Panc1 (cell line): ENCODE data around the gene BTBD2. TPM values are rescaled to one million over a fixed set of nuclear protein-coding genes. Genes with fewer than 3 reads are reported as not detected.

ENCODE experiments used
- ATAC-seq: fragments of 200-7000 bp; cut with Tn5 transposase; 2 replicates; pipeline ENCODE4 v1.9.1; 2020; ENCODE audit warnings: mild to moderate bottlenecking, moderate library complexity
- BruUV-seq: library from RNA; stranded (reverse); fragments of 400-500 nt; replicated peaks from 2 replicates; lab custom pipeline; 2021; lab: Mats Ljungman, UMichigan
- CTCF ChIA-PET: fragments of 300-600 bp; sonication (Branson Sonifier 250); formaldehyde crosslinking; loops from one replicate; lab custom pipeline; 2022; ENCODE audit warnings: antibody characterized with exemption; lab: Charles Lee
- POLR2A ChIA-PET: fragments of 300-600 bp; sonication (Branson Sonifier 250); formaldehyde crosslinking; loops from one replicate; lab custom pipeline; 2022; ENCODE audit warnings: antibody characterized with exemption; lab: Charles Lee
- DNase-seq: peaks from one replicate; pipeline ENCODE4 v3.0.0-alpha.2; 2010; ENCODE audit warnings: low read depth, low spot score
- H3K27ac ChIP-seq: 2 replicates; pipeline ENCODE4 v1.5.1; 2011; ENCODE audit warnings: mild to moderate bottlenecking, low read length, inconsistent platforms
- H3K27me3 ChIP-seq: fragments of 200-500 bp; sonication (Bioruptor generic); 2 replicates; pipeline ENCODE4 v1.6.0; 2014; ENCODE audit warnings: low read length, inconsistent platforms; ENCODE audit not compliant: control insufficient read depth, insufficient read depth
- H3K36me3 ChIP-seq: fragments of 200-500 bp; sonication (Bioruptor generic); 2 replicates; pipeline ENCODE4 v1.5.1; 2014; ENCODE audit warnings: inconsistent platforms, mild to moderate bottlenecking, low read length, moderate library complexity; ENCODE audit not compliant: control insufficient read depth, insufficient read depth
- H3K4me1 ChIP-seq: 2 replicates; pipeline ENCODE4 v1.5.1; 2011; ENCODE audit warnings: inconsistent platforms, mild to moderate bottlenecking, low read length, moderate library complexity; ENCODE audit not compliant: control insufficient read depth, insufficient read depth
- H3K4me3 ChIP-seq, 2 experiments: 2 replicates each; pipeline ENCODE4 v1.5.1; 2011 to 2012; ENCODE audit warnings: low read depth in 2 of 2, low read length in 2 of 2, mild to moderate bottlenecking in 2 of 2, inconsistent platforms in 1 of 2, moderate library complexity in 1 of 2
- H3K9me3 ChIP-seq: fragments of 200-500 bp; sonication (Bioruptor generic); 2 replicates; pipeline ENCODE4 v1.5.1; 2014; ENCODE audit warnings: low read depth, mild to moderate bottlenecking, inconsistent platforms, low read length, moderate library complexity; ENCODE audit not compliant: control insufficient read depth, insufficient read depth
- POLR2AphosphoS5 ChIP-seq: IDR thresholded peaks from 2 replicates; pipeline ENCODE4 v1.6.1; 2012; ENCODE audit warnings: mild to moderate bottlenecking, low read depth, low read length, moderate library complexity
- SIN3A ChIP-seq: IDR thresholded peaks from 2 replicates; pipeline ENCODE4 v1.6.1; 2012; ENCODE audit warnings: low read depth, mild to moderate bottlenecking, low read length, moderate library complexity, borderline replicate concordance; ENCODE audit not compliant: insufficient read depth
- TCF7L2 ChIP-seq: IDR thresholded peaks from 2 replicates; pipeline ENCODE4 v1.6.1; 2011; ENCODE audit warnings: mild to moderate bottlenecking, low read depth, low read length, inconsistent platforms
- in situ Hi-C: cut with HindIII; loops from 2 replicates; pipeline ENCODE4 v1.10.0; 2016; ENCODE audit warnings: low sequenced_read_pairs, low pct_unique_long_range_greater_than_20kb
- intact Hi-C: fragments of 100-400 bp; cut with micrococcal nuclease; formaldehyde crosslinking; loops from one replicate; pipeline ENCODE4 v1.10.0; 2022; ENCODE audit not compliant: unreplicated experiment
- total RNA-seq: library from RNA; stranded (reverse); gene quantifications from one replicate; pipeline ENCODE4 v1.2.1, GENCODE V29; 2021; ENCODE audit not compliant: unreplicated experiment
- TF ChIP-seq, protein P1 (sequence below), 2 experiments: IDR thresholded peaks; 2 replicates each; pipeline ENCODE4 v1.6.1; 2011 to 2012; ENCODE audit warnings: low read depth in 2 of 2, control low read depth in 1 of 2, low read length in 1 of 2, mild to moderate bottlenecking in 1 of 2, moderate library complexity in 1 of 2; ENCODE audit not compliant: insufficient read depth in 1 of 2
- TF ChIP-seq, protein P2 (sequence below): fragments of 450-650 bp; IDR thresholded peaks from 2 replicates; pipeline ENCODE4 v1.5.1; 2017; ENCODE audit warnings: mild to moderate bottlenecking

Gene BTBD2
- total RNA-seq, 1 experiment from 2014 or later: 59.6 TPM

DNA sequence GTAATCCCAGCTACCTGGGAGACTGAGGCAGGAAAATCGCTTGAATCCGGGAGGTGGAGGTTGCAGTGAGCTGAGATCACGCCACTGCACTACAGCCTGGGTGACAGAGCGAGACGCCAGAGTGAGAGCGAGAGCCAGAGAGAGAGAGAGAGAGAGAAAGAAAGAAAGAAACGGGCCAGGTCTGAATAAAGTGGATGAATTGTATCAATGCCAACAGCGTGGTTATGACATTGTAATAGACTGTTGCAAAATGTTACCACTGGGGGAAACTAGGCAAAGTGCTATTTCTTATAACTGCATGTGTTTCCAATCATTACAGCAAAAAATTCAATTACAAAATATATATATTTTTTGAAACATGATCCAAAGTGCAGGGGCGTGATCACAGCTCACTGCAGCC lies 11.8 kb upstream of the BTBD2 start:
- Histone ChIP-seq H3K4me1 (peaks cover 7% of the 10 kb centered on the region), H3K4me3 (no peak overlapping the region), H3K27me3 (no peaks in the 10 kb centered on the region), H3K36me3 (no peaks in the 10 kb centered on the region), H3K9me3 (no peaks in the 10 kb centered on the region), H3K27ac (no peak overlapping the region)
- in situ Hi-C loops (no loop called here), intact Hi-C loops (no loop called here)
- DNase-seq: no peak
- BruUV-seq: no TSS peak
- ChIA-PET CTCF (no interaction called here), POLR2A (interaction anchor here (0.7 kb wide), 1 partner anchor 31 kb away, joined by 3 read pairs; no protein-coding TSS in a partner anchor)
- TF ChIP-seq POLR2AphosphoS5 (no peak), SIN3A (no peak), TCF7L2 (no peak)
- TF ChIP-seq, protein P1, sequence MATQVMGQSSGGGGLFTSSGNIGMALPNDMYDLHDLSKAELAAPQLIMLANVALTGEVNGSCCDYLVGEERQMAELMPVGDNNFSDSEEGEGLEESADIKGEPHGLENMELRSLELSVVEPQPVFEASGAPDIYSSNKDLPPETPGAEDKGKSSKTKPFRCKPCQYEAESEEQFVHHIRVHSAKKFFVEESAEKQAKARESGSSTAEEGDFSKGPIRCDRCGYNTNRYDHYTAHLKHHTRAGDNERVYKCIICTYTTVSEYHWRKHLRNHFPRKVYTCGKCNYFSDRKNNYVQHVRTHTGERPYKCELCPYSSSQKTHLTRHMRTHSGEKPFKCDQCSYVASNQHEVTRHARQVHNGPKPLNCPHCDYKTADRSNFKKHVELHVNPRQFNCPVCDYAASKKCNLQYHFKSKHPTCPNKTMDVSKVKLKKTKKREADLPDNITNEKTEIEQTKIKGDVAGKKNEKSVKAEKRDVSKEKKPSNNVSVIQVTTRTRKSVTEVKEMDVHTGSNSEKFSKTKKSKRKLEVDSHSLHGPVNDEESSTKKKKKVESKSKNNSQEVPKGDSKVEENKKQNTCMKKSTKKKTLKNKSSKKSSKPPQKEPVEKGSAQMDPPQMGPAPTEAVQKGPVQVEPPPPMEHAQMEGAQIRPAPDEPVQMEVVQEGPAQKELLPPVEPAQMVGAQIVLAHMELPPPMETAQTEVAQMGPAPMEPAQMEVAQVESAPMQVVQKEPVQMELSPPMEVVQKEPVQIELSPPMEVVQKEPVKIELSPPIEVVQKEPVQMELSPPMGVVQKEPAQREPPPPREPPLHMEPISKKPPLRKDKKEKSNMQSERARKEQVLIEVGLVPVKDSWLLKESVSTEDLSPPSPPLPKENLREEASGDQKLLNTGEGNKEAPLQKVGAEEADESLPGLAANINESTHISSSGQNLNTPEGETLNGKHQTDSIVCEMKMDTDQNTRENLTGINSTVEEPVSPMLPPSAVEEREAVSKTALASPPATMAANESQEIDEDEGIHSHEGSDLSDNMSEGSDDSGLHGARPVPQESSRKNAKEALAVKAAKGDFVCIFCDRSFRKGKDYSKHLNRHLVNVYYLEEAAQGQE (IDR thresholded peaks at IDR 0.05; ENCODE audit: insufficient read depth in 1 of 2, low read depth in 2 of 2, low read length in 1 of 2): no peak
- TF ChIP-seq, protein P2, sequence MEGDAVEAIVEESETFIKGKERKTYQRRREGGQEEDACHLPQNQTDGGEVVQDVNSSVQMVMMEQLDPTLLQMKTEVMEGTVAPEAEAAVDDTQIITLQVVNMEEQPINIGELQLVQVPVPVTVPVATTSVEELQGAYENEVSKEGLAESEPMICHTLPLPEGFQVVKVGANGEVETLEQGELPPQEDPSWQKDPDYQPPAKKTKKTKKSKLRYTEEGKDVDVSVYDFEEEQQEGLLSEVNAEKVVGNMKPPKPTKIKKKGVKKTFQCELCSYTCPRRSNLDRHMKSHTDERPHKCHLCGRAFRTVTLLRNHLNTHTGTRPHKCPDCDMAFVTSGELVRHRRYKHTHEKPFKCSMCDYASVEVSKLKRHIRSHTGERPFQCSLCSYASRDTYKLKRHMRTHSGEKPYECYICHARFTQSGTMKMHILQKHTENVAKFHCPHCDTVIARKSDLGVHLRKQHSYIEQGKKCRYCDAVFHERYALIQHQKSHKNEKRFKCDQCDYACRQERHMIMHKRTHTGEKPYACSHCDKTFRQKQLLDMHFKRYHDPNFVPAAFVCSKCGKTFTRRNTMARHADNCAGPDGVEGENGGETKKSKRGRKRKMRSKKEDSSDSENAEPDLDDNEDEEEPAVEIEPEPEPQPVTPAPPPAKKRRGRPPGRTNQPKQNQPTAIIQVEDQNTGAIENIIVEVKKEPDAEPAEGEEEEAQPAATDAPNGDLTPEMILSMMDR: no peak
- no peak for ATAC-seq

DNA sequence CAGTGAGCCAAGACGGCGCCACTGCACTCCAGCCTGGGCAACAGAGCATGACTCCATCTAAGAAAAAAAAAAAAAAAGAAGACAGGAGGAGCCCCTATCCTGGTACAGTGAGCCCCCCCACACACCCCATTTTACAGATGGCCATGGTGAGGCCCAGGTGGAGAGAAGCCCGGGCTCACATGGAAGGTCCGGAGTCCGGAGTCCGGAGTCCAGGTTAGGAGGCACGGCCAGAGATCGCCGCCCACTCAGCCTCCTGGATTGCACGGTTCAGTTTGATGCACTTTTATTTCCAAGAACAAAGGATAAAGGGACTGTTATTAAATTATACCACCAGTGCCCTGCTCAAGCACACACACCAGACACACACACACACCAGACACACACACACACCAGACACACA lies 11.3 kb upstream of the BTBD2 start:
- TF ChIP-seq SIN3A (no peak), TCF7L2 (no peak), POLR2AphosphoS5 (no peak)
- TF ChIP-seq, protein P1 (IDR thresholded peaks at IDR 0.05; ENCODE audit: insufficient read depth in 1 of 2, low read depth in 2 of 2, low read length in 1 of 2): no peak
- TF ChIP-seq, protein P2: no peak
- no peaks in the 10 kb centered on the region for H3K9me3 ChIP-seq
- no peaks in the 10 kb centered on the region for H3K27me3 ChIP-seq
- no peak overlapping the region for H3K4me3 ChIP-seq
- no peaks in the 10 kb centered on the region for H3K36me3 ChIP-seq
- intact Hi-C loops (no loop called here), in situ Hi-C loops (no loop called here)
- ChIA-PET POLR2A (interaction anchor here (0.7 kb wide), 1 partner anchor 31 kb away, joined by 3 read pairs; no protein-coding TSS in a partner anchor), CTCF (no interaction called here)
- H3K27ac ChIP-seq: no peak overlapping the region
- H3K4me1 ChIP-seq: 0 out of 2 replicates have a peak, but pooled peaks cover 3% of the 10 kb centered on the region
- no peak for DNase-seq
- ATAC-seq: no peak
- BruUV-seq: no TSS peak
